ENCODE measurements around the gene PLEKHM3.
A peak's percentile ranks its signal among the peaks of the same experiment; 100 is the strongest.

PLEKHM3 gene

GRCh38 chr2:207796585-207797350 is 228.6 kb downstream of the PLEKHM3 start:
- ChIA-PET POLR2A (no interaction called here), CTCF (interaction anchor here (0.7 to 1.1 kb wide), 2 partner anchors 16 to 244 kb away, joined by 3 to 4 read pairs; no protein-coding TSS in a partner anchor)
- DNase-seq (ENCODE audit: extremely low spot score): peak; percentile 34
- TF ChIP-seq SP1 (IDR thresholded peaks at IDR 0.05): no peak
- TF ChIP-seq, protein P1, sequence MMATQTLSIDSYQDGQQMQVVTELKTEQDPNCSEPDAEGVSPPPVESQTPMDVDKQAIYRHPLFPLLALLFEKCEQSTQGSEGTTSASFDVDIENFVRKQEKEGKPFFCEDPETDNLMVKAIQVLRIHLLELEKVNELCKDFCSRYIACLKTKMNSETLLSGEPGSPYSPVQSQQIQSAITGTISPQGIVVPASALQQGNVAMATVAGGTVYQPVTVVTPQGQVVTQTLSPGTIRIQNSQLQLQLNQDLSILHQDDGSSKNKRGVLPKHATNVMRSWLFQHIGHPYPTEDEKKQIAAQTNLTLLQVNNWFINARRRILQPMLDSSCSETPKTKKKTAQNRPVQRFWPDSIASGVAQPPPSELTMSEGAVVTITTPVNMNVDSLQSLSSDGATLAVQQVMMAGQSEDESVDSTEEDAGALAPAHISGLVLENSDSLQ (IDR thresholded peaks at IDR 0.05): no peak
- TF ChIP-seq ARNT (IDR thresholded peaks at IDR 0.05): no peak
- no peak for TF ChIP-seq HDGF (IDR thresholded peaks at IDR 0.05; ENCODE audit: borderline replicate concordance)
- no peak for TF ChIP-seq BHLHE40 (IDR thresholded peaks at IDR 0.05; ENCODE audit: borderline replicate concordance)
- TF ChIP-seq FOXA1 (IDR thresholded peaks at IDR 0.05): no peak
- no peak for TF ChIP-seq NFRKB (IDR thresholded peaks at IDR 0.05)
- TF ChIP-seq SUZ12 (IDR thresholded peaks at IDR 0.05): no peak
- TF ChIP-seq FOXK2 (IDR thresholded peaks at IDR 0.05): no peak
- TF ChIP-seq TARDBP (IDR thresholded peaks at IDR 0.05): no peak
- TF ChIP-seq ZNF384 (IDR thresholded peaks at IDR 0.05): no peak
- no peak for TF ChIP-seq FOXM1 (IDR thresholded peaks at IDR 0.05; ENCODE audit: borderline replicate concordance)
- no peak for TF ChIP-seq LEF1 (IDR thresholded peaks at IDR 0.05; ENCODE audit: borderline replicate concordance)
- no peak for TF ChIP-seq L3MBTL2 (conservative IDR thresholded peaks at IDR 0.05)
- TF ChIP-seq ELF4 (IDR thresholded peaks at IDR 0.05): no peak
- no peak for TF ChIP-seq CTBP1 (IDR thresholded peaks at IDR 0.05; ENCODE audit: borderline replicate concordance)

DNA sequence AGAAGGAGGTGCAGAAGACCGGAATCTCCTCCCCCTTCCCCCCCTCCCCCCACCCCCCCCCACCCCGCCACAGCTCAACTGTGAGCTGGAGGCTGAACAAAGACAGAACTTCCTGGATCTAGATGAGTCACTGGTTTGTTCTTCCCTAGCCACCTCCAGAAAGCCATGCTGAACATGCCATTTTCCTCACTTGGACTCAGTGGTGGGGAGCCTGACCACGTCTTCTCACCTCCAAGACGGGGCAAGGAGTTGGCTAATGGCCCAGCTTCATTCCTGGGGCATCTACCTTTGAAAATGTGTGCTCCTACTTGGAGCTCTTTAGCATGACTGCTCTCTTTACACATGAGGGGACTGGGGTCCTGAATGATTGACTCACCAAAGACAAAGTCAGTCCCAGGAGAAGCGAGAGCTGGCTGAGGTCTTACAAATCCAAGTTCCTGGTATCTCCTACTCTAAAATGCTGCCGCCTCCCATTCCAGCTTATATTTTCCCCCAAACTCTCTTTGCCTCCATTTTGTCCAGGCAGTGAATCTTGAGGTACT is 233.0 kb downstream of the PLEKHM3 start:
- POLR2A ChIA-PET: interaction anchor here (1.0 to 1.5 kb wide), 2 partner anchors 10 to 23 kb away, joined by 3 to 4 read pairs; partner anchors contain the start of gene FZD5
- CTCF ChIA-PET: interaction anchor here (0.6 kb wide), 1 partner anchor 85 kb away, joined by 3 read pairs; no protein-coding TSS in a partner anchor
- TF ChIP-seq, protein P1 (IDR thresholded peaks at IDR 0.05): no peak
- TF ChIP-seq SUZ12 (IDR thresholded peaks at IDR 0.05) (no peak), FOXK2 (IDR thresholded peaks at IDR 0.05) (no peak), SP1 (IDR thresholded peaks at IDR 0.05) (no peak), TARDBP (IDR thresholded peaks at IDR 0.05) (no peak), NFRKB (IDR thresholded peaks at IDR 0.05) (no peak), ARNT (IDR thresholded peaks at IDR 0.05) (no peak), L3MBTL2 (conservative IDR thresholded peaks at IDR 0.05) (no peak), ZNF384 (IDR thresholded peaks at IDR 0.05) (no peak)
- DNase-seq (ENCODE audit: extremely low spot score): no peak

- ChIA-PET POLR2A (interaction anchor here (1.0 to 1.5 kb wide), 2 partner anchors 9 to 22 kb away, joined by 3 to 4 read pairs; partner anchors contain the start of gene FZD5), CTCF (interaction anchor here (0.6 kb wide), 1 partner anchor 85 kb away, joined by 3 read pairs; no protein-coding TSS in a partner anchor)
- TF ChIP-seq SP1 (IDR thresholded peaks at IDR 0.05) (no peak), SUZ12 (IDR thresholded peaks at IDR 0.05) (no peak), FOXA1 (IDR thresholded peaks at IDR 0.05) (no peak), NFRKB (IDR thresholded peaks at IDR 0.05) (no peak), CTBP1 (IDR thresholded peaks at IDR 0.05; ENCODE audit: borderline replicate concordance) (no peak), HDGF (IDR thresholded peaks at IDR 0.05; ENCODE audit: borderline replicate concordance) (no peak), TARDBP (IDR thresholded peaks at IDR 0.05) (no peak), L3MBTL2 (conservative IDR thresholded peaks at IDR 0.05) (no peak), FOXM1 (IDR thresholded peaks at IDR 0.05; ENCODE audit: borderline replicate concordance) (no peak), ELF4 (IDR thresholded peaks at IDR 0.05) (no peak), ARNT (IDR thresholded peaks at IDR 0.05) (no peak), FOXK2 (IDR thresholded peaks at IDR 0.05) (no peak), LEF1 (IDR thresholded peaks at IDR 0.05; ENCODE audit: borderline replicate concordance) (no peak), BHLHE40 (IDR thresholded peaks at IDR 0.05; ENCODE audit: borderline replicate concordance) (no peak), ZNF384 (IDR thresholded peaks at IDR 0.05) (no peak)
- TF ChIP-seq, protein P1 (IDR thresholded peaks at IDR 0.05): no peak
- DNase-seq (ENCODE audit: extremely low spot score): no peak
These were observed 233.6 kb downstream of the PLEKHM3 start for GRCh38 chr2:207791579-207792243.

DNA sequence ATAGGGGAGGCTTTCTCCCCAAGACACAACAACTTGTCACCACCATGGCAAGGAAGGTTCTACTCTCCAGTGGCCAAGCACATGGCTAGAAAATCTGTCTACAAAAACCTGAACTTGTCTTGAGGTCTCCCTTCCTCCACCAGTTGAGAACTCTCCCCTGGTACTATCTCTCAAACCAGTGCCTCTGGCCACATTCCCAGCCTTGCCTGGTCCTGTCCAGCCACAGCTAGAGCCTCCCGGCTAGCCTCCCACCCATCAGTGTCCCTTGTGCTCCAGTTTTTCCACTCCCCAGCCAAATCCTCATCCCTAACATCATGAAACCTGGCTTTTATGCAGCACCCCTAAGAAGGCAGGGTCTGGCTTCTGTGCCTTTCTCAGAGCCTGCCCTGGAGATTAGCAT is 234.4 kb downstream of the PLEKHM3 start:
- no peak for DNase-seq (ENCODE audit: extremely low spot score)
- POLR2A ChIA-PET: interaction anchor here (1.5 kb wide), 1 partner anchor 8 kb away, joined by 4 read pairs; no protein-coding TSS in a partner anchor
- CTCF ChIA-PET: no interaction called here
- no peak for TF ChIP-seq NFRKB (IDR thresholded peaks at IDR 0.05)
- no peak for TF ChIP-seq L3MBTL2 (conservative IDR thresholded peaks at IDR 0.05)
- TF ChIP-seq HDGF (IDR thresholded peaks at IDR 0.05; ENCODE audit: borderline replicate concordance): no peak

DNA sequence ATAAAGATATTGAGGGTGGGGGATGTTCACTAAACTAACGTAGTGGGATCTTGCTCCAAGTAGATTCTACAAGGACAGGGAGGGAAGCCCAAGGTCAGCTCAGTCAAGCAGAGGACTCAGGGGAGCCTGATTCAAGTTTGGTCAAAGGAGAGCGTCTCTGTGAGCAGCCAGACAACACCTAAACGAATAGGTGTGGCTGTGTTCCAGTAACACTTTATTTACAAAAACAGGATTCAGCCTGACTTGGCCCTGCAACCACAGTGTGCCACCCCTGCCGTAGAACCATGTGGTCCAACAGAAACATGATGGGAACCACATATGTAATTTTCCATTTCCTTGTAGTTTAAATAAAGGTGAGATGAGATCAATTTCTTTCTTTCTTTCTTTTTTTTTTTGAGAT is 237.5 kb downstream of the PLEKHM3 start:
- POLR2A ChIA-PET: no interaction called here
- DNase-seq (ENCODE audit: extremely low spot score): no peak
- CTCF ChIA-PET: no interaction called here
- no peak for TF ChIP-seq FOXM1 (IDR thresholded peaks at IDR 0.05; ENCODE audit: borderline replicate concordance)

- no peak for TF ChIP-seq SUZ12 (IDR thresholded peaks at IDR 0.05)
- TF ChIP-seq HDGF (IDR thresholded peaks at IDR 0.05; ENCODE audit: borderline replicate concordance): no peak
- TF ChIP-seq BHLHE40 (IDR thresholded peaks at IDR 0.05; ENCODE audit: borderline replicate concordance): no peak
- ChIA-PET CTCF (no interaction called here), POLR2A (no interaction called here)
- no peak for DNase-seq (ENCODE audit: extremely low spot score)
These were observed 238.3 kb downstream of the PLEKHM3 start for GRCh38 chr2:207787017-207787416.

Measured in HEK293T (cell line).